HG02763 (cell line): ENCODE results near the gene PSPC1.
"Not testable (repeated sequence)": the region's sequence is repeated elsewhere in the genome, so short reads cannot be mapped to it uniquely, and the experiment has no call there.

Experiments used
- ATAC-seq: cut with Tn5 transposase; IDR thresholded peaks from one replicate; pipeline ENCODE4 v1.9.1; 2021; ENCODE audit warnings: mild to moderate bottlenecking, moderate library complexity; ENCODE audit not compliant: unreplicated experiment

The PSPC1 gene

GRCh38 chr13:19782727-19783682, at the start of gene PSPC1:
Gene PSPC1, minus strand, starts transcription at chr13:19782945. Its CDS starts 188 bp downstream, at chr13:19782757.
- ATAC-seq, result peak; percentile 87

- ATAC-seq, result no peak
Measured at GRCh38 chr13:19822673-19823072, 39.9 kb upstream of the PSPC1 start.

- ATAC-seq, result no peak
Measured at GRCh38 chr13:19818223-19818842, 35.6 kb upstream of the PSPC1 start.

- no peak for ATAC-seq
Measured at GRCh38 chr13:19817510-19818158, 34.9 kb upstream of the PSPC1 start.

GRCh38 chr13:19817106-19817505, 34.4 kb upstream of the PSPC1 start:
- ATAC-seq, result no peak

- ATAC-seq, result not testable (repeated sequence)
Measured at GRCh38 chr13:19815842-19816241, 33.1 kb upstream of the PSPC1 start.

- no peak for ATAC-seq
Measured at GRCh38 chr13:19810996-19811881, 28.5 kb upstream of the PSPC1 start.

GRCh38 chr13:19810151-19810550, 27.4 kb upstream of the PSPC1 start:
- no peak for ATAC-seq

- no peak for ATAC-seq
Measured at GRCh38 chr13:19805765-19806164, 23.0 kb upstream of the PSPC1 start.

GRCh38 chr13:19795956-19796355, 13.2 kb upstream of the PSPC1 start:
- ATAC-seq, result no peak

GRCh38 chr13:19794631-19795030, 11.9 kb upstream of the PSPC1 start:
- ATAC-seq, result no peak

GRCh38 chr13:19791953-19792537, 9.3 kb upstream of the PSPC1 start:
- ATAC-seq, result no peak

GRCh38 chr13:19782049-19782726, 557 bp downstream of the PSPC1 start:
- peak; percentile 44 for ATAC-seq

- no peak for ATAC-seq
Measured at GRCh38 chr13:19781526-19781925, 1.2 kb downstream of the PSPC1 start.

GRCh38 chr13:19780753-19781418, 1.9 kb downstream of the PSPC1 start:
- not testable (repeated sequence) for ATAC-seq

- no peak for ATAC-seq
Measured at GRCh38 chr13:19772306-19772705, 10.4 kb downstream of the PSPC1 start.

- no peak for ATAC-seq
Measured at GRCh38 chr13:19769854-19770253, 12.9 kb downstream of the PSPC1 start.

- no peak for ATAC-seq
Measured at GRCh38 chr13:19767966-19768365, 14.8 kb downstream of the PSPC1 start.

- ATAC-seq, result no peak
Measured at GRCh38 chr13:19766591-19766990, 16.2 kb downstream of the PSPC1 start.
